RWPE2 (cell line): ENCODE data around the gene AHNAK.

Experiments used
- ATAC-seq: fragments of 200-7000 bp; cut with Tn5 transposase; 3 replicates; pipeline ENCODE4 v1.9.1; 2021; ENCODE audit warnings: low read depth
- DNase-seq: peaks from one replicate; pipeline ENCODE4 v3.0.0-alpha.2; 2020; ENCODE audit warnings: low spot score
- H3K27ac ChIP-seq: fragments of 450-650 bp; 2 replicates; pipeline ENCODE4 v1.5.1; 2017; ENCODE audit warnings: mild to moderate bottlenecking; ENCODE audit not compliant: poor library complexity, severe bottlenecking
- H3K27me3 ChIP-seq: fragments of 250-450 bp; sonication (Bioruptor Pico); 2 replicates; pipeline ENCODE4 v1.5.1; 2021; ENCODE audit warnings: mild to moderate bottlenecking, moderate library complexity; ENCODE audit not compliant: insufficient read depth, poor library complexity, severe bottlenecking
- H3K36me3 ChIP-seq: fragments of 250-450 bp; sonication (Bioruptor Pico); 2 replicates; pipeline ENCODE4 v1.5.1; 2020; ENCODE audit warnings: low read depth, mild to moderate bottlenecking, moderate library complexity
- H3K4me1 ChIP-seq: fragments of 250-450 bp; sonication (Bioruptor Pico); 2 replicates; pipeline ENCODE4 v1.5.1; 2021; ENCODE audit warnings: mild to moderate bottlenecking, moderate library complexity; ENCODE audit not compliant: insufficient read depth, poor library complexity, severe bottlenecking
- H3K4me3 ChIP-seq: fragments of 250-450 bp; sonication (Bioruptor Pico); 2 replicates; pipeline ENCODE4 v1.5.1; 2021; ENCODE audit warnings: mild to moderate bottlenecking, moderate library complexity; ENCODE audit not compliant: severe bottlenecking
- H3K9me3 ChIP-seq: fragments of 250-450 bp; sonication (Bioruptor Pico); 2 replicates; pipeline ENCODE4 v1.5.1; 2021; ENCODE audit warnings: mild to moderate bottlenecking, moderate library complexity; ENCODE audit not compliant: severe bottlenecking
- CTCF ChIP-seq: fragments of 450-650 bp; IDR thresholded peaks from one replicate; pipeline ENCODE4 v1.5.1; 2017; ENCODE audit warnings: mild to moderate bottlenecking, moderate library complexity; ENCODE audit not compliant: poor library complexity, severe bottlenecking

AHNAK gene

GRCh38 chr11:62544581-62545436 is 1.8 kb downstream of the AHNAK start:
- Histone ChIP-seq H3K27ac (peak overlapping the region; percentile 97), H3K4me3 (peak overlapping the region; percentile 84), H3K4me1 (peaks cover 45% of the 10 kb centered on the region), H3K36me3 (peaks cover 47% of the 10 kb centered on the region), H3K27me3 (no peaks in the 10 kb centered on the region), H3K9me3 (no peaks in the 10 kb centered on the region)
- DNase-seq = peak; percentile 57
- ATAC-seq = no peak
- TF ChIP-seq CTCF = peak; percentile 2

GRCh38 chr11:62543680-62544444 is 2.7 kb downstream of the AHNAK start:
- ATAC-seq (no peak), DNase-seq (no peak)
- Histone ChIP-seq H3K4me1 (peaks cover 47% of the 10 kb centered on the region), H3K27me3 (no peaks in the 10 kb centered on the region), H3K9me3 (no peaks in the 10 kb centered on the region), H3K4me3 (peak overlapping the region; percentile 84), H3K27ac (peak overlapping the region; percentile 97), H3K36me3 (peaks cover 50% of the 10 kb centered on the region)
- TF ChIP-seq CTCF = no peak

- Histone ChIP-seq H3K9me3 (no peaks in the 10 kb centered on the region), H3K4me3 (peak overlapping the region; percentile 84), H3K36me3 (peaks cover 59% of the 10 kb centered on the region), H3K27me3 (no peaks in the 10 kb centered on the region), H3K27ac (peak overlapping the region; percentile 97), H3K4me1 (peaks cover 47% of the 10 kb centered on the region)
- peak; percentile 93 for TF ChIP-seq CTCF
- peak; percentile 14; the same call in 2 of the 3 replicates for ATAC-seq
- peak; percentile 73 for DNase-seq
These were observed 3.6 kb downstream of the AHNAK start for GRCh38 chr11:62542750-62543567.

- Histone ChIP-seq H3K9me3 (no peaks in the 10 kb centered on the region), H3K36me3 (peaks cover 66% of the 10 kb centered on the region), H3K27ac (peak overlapping the region; percentile 97), H3K4me1 (peaks cover 43% of the 10 kb centered on the region), H3K27me3 (no peaks in the 10 kb centered on the region), H3K4me3 (peak overlapping the region; percentile 84)
- TF ChIP-seq CTCF = no peak
- ATAC-seq (no peak), DNase-seq (no peak)
These were observed 4.4 kb downstream of the AHNAK start for GRCh38 chr11:62542111-62542745.
